Neutrophil (primary cell): ENCODE measurements around the gene FERMT2.

Experiments used
- H3K27ac ChIP-seq: fragments of 200-600 bp; sonication (generic); 2 replicates; pipeline ENCODE4 v1.5.1; 2016; ENCODE audit warnings: mild to moderate bottlenecking, moderate library complexity
- H3K27me3 ChIP-seq: fragments of 200-600 bp; sonication (generic); 2 replicates; pipeline ENCODE4 v1.6.0; 2016; ENCODE audit warnings: mild to moderate bottlenecking
- H3K36me3 ChIP-seq: fragments of 200-600 bp; sonication (generic); 2 replicates; pipeline ENCODE4 v1.5.1; 2017
- H3K4me1 ChIP-seq, 2 experiments: fragments of 200-600 bp in 1 of 2; sonication (generic) in 1 of 2; 1 replicate in 1 of 2; 2 replicates in 1 of 2; pipeline versions ENCODE4 v1.5.1 to v1.6.1; 2013 to 2016; ENCODE audit warnings: low read depth in 1 of 2, low read length in 1 of 2, mild to moderate bottlenecking in 1 of 2, moderate library complexity in 1 of 2; ENCODE audit not compliant: control insufficient read depth in 1 of 2, insufficient read depth in 1 of 2
- H3K4me3 ChIP-seq, 2 experiments: fragments of 200-600 bp in 1 of 2; sonication (generic) in 1 of 2; 1 replicate in 1 of 2; 2 replicates in 1 of 2; pipeline ENCODE4 v1.5.1; 2013 to 2016; ENCODE audit warnings: low read depth in 1 of 2, low read length in 1 of 2, mild to moderate bottlenecking in 1 of 2, moderate library complexity in 1 of 2
- H3K9me3 ChIP-seq: fragments of 200-600 bp; sonication (generic); 2 replicates; pipeline ENCODE4 v1.5.1; 2016
- CTCF ChIP-seq: fragments of 200-600 bp; sonication (generic); IDR thresholded peaks from 2 replicates; pipeline ENCODE4 v1.5.1; 2016; ENCODE audit warnings: antibody characterized with exemption

Gene FERMT2

GRCh38 chr14:52833891-52834290 lies 117.0 kb downstream of the FERMT2 start:
- Histone ChIP-seq H3K27me3 (no peaks in the 10 kb centered on the region), H3K36me3 (no peaks in the 10 kb centered on the region), H3K27ac (no peak overlapping the region), H3K4me1 (no peaks in the 10 kb centered on the region), H3K9me3 (no peaks in the 10 kb centered on the region), H3K4me3 (no peak overlapping the region)
- no peak for TF ChIP-seq CTCF

GRCh38 chr14:52829527-52830185 lies 121.2 kb downstream of the FERMT2 start:
- Histone ChIP-seq H3K27ac (no peak overlapping the region), H3K36me3 (no peaks in the 10 kb centered on the region), H3K4me3 (no peak overlapping the region), H3K4me1 (no peaks in the 10 kb centered on the region), H3K9me3 (no peaks in the 10 kb centered on the region), H3K27me3 (peaks cover 15% of the 10 kb centered on the region)
- TF ChIP-seq CTCF = no peak

GRCh38 chr14:52827426-52827825 lies 123.4 kb downstream of the FERMT2 start:
- Histone ChIP-seq H3K27me3 (peaks cover 25% of the 10 kb centered on the region), H3K4me3 (no peak overlapping the region), H3K9me3 (no peaks in the 10 kb centered on the region), H3K27ac (no peak overlapping the region), H3K36me3 (no peaks in the 10 kb centered on the region), H3K4me1 (no peaks in the 10 kb centered on the region)
- no peak for TF ChIP-seq CTCF

GRCh38 chr14:52825085-52825484 lies 125.8 kb downstream of the FERMT2 start:
- no peak for TF ChIP-seq CTCF

GRCh38 chr14:52824462-52824861 lies 126.4 kb downstream of the FERMT2 start:
- Histone ChIP-seq H3K36me3 (no peaks in the 10 kb centered on the region), H3K9me3 (no peaks in the 10 kb centered on the region), H3K27me3 (peaks cover 25% of the 10 kb centered on the region), H3K4me3 (no peak overlapping the region), H3K4me1 (no peaks in the 10 kb centered on the region), H3K27ac (no peak overlapping the region)
- no peak for TF ChIP-seq CTCF

More at GRCh38 chr14:52825085-52825484, 125.8 kb downstream of the FERMT2 start:
- H3K36me3 ChIP-seq = no peaks in the 10 kb centered on the region
- no peaks in the 10 kb centered on the region for H3K4me1 ChIP-seq
- no peaks in the 10 kb centered on the region for H3K9me3 ChIP-seq
- no peak overlapping the region for H3K27ac ChIP-seq
- H3K27me3 ChIP-seq = peaks cover 25% of the 10 kb centered on the region
- H3K4me3 ChIP-seq = no peak overlapping the region
